NK-92 (cell line): ENCODE measurements around the gene ALG1.
"Not testable (repeated sequence)": the region's sequence is repeated elsewhere in the genome, so short reads cannot be mapped to it uniquely, and the experiment has no call there.

Experiments used
- DNase-seq: peaks from one replicate; lab custom pipeline; 2025; ENCODE audit not compliant: unreplicated experiment; lab: John Stamatoyannopoulos, UW

The ALG1 gene

GRCh38 chr16:5044011-5044540 lies 27.6 kb upstream of the ALG1 start:
- no peak for DNase-seq

- DNase-seq = not testable (repeated sequence)
Measured at GRCh38 chr16:5044581-5044980, 27.1 kb upstream of the ALG1 start.

- no peak for DNase-seq
Measured at GRCh38 chr16:5045499-5046115, 26.0 kb upstream of the ALG1 start.

GRCh38 chr16:5046914-5047313 lies 24.7 kb upstream of the ALG1 start:
- no peak for DNase-seq

DNA sequence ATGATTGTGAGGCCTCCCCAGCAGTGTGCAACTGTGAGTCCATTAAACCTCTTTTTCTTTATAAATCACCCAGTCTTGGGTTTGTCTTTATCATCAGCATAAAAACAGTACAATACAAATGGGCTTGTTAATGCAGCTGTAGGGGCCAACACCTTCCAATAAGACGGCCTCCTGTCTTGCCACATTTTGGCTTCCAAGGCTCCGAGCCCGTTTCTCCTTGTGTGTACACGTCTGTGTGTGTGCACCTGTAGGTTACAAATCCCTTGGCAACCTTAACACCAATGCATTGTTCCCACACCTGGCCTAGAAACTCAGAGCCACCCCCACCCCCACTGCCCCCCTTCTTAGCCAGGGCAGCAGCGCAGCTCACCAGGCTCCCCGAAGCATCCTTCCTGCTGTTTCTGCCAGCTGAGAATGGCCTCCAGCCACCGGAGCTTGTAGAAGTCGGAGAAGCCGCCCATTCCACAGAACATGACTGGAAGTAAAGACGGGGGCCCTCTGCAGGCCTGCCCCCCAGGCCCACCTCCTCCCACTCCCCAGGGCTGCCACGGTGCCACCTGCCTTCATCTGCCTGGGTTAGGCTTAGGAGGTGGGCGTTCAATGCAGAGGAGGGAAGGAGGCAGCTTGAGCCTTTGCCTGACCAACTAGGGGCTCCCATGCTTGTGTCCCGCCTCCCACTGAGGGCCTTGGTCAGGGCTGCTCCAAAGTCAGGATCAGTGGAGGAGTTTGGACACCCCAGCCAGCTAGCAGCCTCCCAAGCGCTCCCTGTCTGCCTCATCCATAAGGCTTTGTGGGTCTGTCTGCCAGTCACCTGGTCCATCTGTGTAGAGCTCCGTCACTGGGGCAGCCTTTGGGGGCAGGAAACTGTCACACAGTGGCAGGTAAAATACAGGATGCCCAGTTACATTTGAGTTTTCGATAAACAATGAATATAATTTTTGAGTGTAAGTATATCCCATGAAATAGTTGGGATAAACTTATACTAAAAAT lies 16.5 kb upstream of the ALG1 start:
- no peak for DNase-seq

- DNase-seq = no peak
Measured at GRCh38 chr16:5056352-5056751, 15.3 kb upstream of the ALG1 start.

- no peak for DNase-seq
Measured at GRCh38 chr16:5058476-5058875, 13.2 kb upstream of the ALG1 start.

- no peak for DNase-seq
Measured at GRCh38 chr16:5059386-5060072, 12.1 kb upstream of the ALG1 start.

- no peak for DNase-seq
Measured at GRCh38 chr16:5060073-5060641, 11.5 kb upstream of the ALG1 start.

GRCh38 chr16:5062051-5062450 lies 9.6 kb upstream of the ALG1 start:
- no peak for DNase-seq

DNA sequence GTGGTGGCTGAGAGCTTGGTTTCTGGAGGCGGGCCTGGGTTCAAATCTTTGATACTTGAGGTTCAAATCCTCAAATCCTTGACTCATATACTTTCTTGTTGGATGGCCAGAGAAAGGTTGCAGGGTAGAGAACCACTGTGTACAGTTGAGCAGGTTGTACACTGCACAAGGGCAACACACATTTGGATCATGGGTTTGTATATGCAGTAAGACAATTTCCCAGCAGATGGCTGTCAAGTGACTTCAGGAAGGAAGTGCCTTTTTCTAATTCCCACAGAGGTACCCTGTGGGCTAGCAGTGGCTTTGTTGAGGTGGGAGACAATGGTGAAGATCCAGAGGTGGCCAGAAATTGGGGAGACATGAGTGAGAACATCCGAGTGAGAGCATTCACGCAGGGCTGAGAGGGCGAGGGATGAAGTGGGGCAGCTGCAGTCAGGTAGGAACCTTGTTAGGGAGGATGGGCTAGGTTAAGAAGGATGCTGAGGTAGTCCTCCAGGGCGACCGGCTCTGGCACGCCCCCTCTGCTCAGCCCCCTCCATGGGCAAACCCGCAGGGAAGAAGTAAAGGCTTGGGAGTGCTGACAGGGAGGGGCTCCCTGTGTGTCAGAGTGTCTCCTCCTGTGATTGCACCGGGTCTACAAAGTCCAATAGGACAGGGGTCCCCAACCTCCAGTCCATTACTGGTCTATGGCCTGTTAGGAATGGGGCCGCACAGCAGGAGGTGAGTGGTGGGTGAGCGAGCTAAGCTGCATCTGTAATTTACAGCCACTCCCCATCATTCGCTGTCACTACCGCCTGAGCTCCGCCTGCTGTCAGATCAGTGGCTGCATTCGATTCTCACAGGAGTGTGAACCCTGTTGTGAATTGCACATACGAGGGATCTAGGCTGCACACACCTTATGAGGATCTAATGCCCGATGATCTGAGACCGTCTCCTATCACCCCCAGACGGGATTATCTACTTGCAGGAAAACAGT lies 8.6 kb upstream of the ALG1 start:
- DNase-seq = no peak

- DNase-seq = no peak
Measured at GRCh38 chr16:5064915-5065314, 6.7 kb upstream of the ALG1 start.

- no peak for DNase-seq
Measured at GRCh38 chr16:5065326-5065725, 6.3 kb upstream of the ALG1 start.

DNA sequence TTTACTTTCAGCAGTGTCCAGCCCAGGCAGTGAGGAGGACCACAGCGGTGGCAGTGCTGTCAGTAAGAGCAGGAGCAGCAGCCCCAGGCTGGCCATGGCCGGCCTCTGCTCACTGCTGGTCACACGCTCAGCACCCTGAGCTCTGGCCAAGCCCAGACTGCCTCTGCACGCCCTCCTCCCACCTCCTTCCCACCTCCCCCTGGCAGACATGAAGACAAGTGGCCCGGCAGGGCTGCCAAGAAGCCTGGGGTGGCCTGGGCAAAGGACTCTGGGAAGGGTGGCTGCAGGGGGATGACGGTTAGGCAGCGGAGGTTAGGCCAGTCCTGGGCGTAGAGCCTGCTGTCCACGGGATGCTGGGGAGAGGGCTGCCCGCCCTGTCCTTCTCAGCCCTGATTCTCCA lies 5.8 kb upstream of the ALG1 start, which contains the start of gene C16orf89:
C16orf89 (minus strand) TSS at position 144 of the 400 bp plus-strand sequence; CDS start at position 96, 48 bp downstream.
- no peak for DNase-seq

DNA sequence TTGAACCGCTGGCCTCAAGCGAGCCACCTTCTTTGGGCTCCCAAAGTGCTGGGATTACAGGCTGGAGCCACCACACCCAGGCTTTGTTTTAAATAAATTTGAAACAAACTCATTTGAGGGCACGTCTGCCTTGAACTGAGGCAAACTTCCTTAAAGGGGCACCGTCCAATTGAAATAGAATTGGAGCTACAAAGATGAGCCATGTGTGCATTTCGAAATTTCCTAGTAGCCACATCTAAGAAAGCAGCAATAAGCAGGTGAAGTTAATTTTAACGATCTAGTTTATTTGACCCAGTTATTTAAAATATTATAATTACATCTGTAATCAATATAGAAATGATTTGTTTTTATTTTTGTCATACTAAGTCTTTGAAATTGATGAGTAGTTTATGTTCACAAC lies 5.1 kb upstream of the ALG1 start:
- no peak for DNase-seq

- no peak for DNase-seq
Measured at GRCh38 chr16:5069048-5069447, 2.6 kb upstream of the ALG1 start.

DNA sequence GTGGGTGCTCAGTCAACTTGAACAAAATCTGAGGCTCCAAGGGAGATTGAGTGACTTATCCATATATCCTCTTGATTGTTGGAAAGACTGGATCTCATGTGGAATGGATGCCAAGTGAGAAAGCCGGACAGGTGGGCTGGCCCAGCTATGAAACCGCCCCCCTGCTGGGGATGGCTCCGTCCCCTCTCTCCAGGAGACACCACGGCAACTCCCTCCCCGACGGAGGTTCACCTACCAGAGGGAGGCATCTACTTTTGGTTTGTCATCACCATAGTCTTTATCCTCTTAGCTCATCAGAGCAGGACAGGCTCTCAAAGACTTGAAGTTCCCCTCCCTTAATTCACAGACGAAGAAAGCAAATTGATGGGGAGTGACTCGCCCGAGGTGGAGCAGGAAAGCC lies 1.8 kb upstream of the ALG1 start:
- no peak for DNase-seq

DNA sequence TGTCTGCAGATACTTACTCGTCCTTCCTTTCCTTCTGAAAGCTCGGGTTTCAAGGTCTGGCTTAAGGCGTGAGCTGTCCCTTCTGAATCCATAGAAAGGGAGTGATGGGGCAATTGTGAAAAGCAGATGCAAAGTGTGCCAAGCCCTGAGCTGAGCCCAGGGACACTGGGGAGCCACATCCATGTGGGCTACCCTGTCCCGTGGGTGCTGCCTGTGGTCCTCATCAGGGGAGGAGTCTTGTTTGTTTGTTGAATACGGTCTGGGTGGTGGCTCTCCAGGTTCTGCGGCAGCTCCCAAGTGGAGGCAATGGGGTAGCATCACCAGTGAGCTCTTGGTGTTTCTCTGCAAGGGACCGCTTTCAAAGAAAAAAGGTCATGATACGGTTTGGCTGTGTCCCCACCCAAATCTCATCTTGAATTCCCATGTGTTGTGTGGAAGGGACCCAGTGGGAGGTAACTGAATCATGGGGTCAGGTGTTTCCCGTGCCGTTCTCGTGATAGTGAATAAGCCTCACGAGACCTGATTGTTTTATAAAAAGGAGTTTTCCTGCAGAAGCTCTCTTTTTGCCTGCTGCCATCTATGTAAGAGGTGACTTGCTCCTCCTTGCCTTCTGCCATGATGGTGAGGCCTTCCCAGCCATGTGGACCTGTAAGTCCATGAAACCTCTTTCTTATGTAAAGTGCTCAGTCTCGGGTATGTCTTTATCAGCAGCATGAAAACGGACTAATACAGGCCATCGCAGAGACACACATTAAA lies 1.0 kb upstream of the ALG1 start:
- DNase-seq = no peak

GRCh38 chr16:5071341-5071680 lies 332 bp upstream of the ALG1 start:
- no peak for DNase-seq
